HCT116 (cell line): ENCODE data around the gene PHYH. TPM values are rescaled to one million over a fixed set of nuclear protein-coding genes. Genes with fewer than 3 reads are reported as not detected.

Source experiments
- ATAC-seq: fragments of 200-7000 bp; cut with Tn5 transposase; 2 replicates; pipeline ENCODE4 v1.9.1; 2020; ENCODE audit warnings: mild to moderate bottlenecking, moderate library complexity
- BruUV-seq: library from RNA; stranded (reverse); fragments of 400-500 nt; replicated peaks from 2 replicates; lab custom pipeline; 2021; lab: Mats Ljungman, UMichigan
- CTCF ChIA-PET: fragments of 300-600 bp; sonication (Branson Sonifier 250); formaldehyde crosslinking; loops from one replicate; lab custom pipeline; 2021; ENCODE audit warnings: antibody characterized with exemption; lab: Charles Lee
- POLR2A ChIA-PET: fragments of 300-600, 350-600 bp; sonication (Branson Sonifier 250); formaldehyde crosslinking; loops from one replicate; lab custom pipeline; 2021; ENCODE audit warnings: antibody characterized with exemption; lab: Charles Lee
- RAD21 ChIA-PET, 2 experiments: fragments of 300-600 bp; sonication (Branson Sonifier 250); formaldehyde crosslinking; loops; one replicate each; lab custom pipeline; 2023; ENCODE audit warnings: low total read pairs in 2 of 2; ENCODE audit not compliant: uncharacterized antibody in 2 of 2, unreplicated experiment in 2 of 2, low non-redundant PET in 1 of 2; lab: Charles Lee
- DNase-seq: peaks from one replicate; pipeline ENCODE4 v3.0.0-alpha.2; 2010; ENCODE audit warnings: low read depth, low spot score
- H2AFZ ChIP-seq: fragments of 200-600 bp; shearing (Covaris generic), sonication (generic); 2 replicates; pipeline ENCODE4 v1.6.1; 2017; ENCODE audit warnings: low read depth, mixed run types, mixed read lengths, antibody characterized with exemption, low read length; ENCODE audit not compliant: poor library complexity, severe bottlenecking
- H3K27ac ChIP-seq: 2 replicates; pipeline ENCODE4 v1.5.1; 2012; ENCODE audit warnings: low read depth, low read length
- H3K27me3 ChIP-seq: fragments of 200-600 bp; sonication (generic); 2 replicates; pipeline ENCODE4 v1.6.1; 2016; ENCODE audit warnings: mixed run types, low read length, mixed read lengths; ENCODE audit not compliant: insufficient read depth
- H3K36me3 ChIP-seq, 2 experiments: fragments of 200-500 bp in 1 of 2; fragments of 200-600 bp in 1 of 2; sonication (Bioruptor generic) in 1 of 2; sonication (generic) in 1 of 2; 2 replicates each; pipeline versions ENCODE4 v1.5.1 to v1.6.1; 2014 to 2016; ENCODE audit warnings: low read length in 2 of 2, inconsistent platforms in 1 of 2, mixed read lengths in 1 of 2, mixed run types in 1 of 2; ENCODE audit not compliant: insufficient read depth in 2 of 2, control insufficient read depth in 1 of 2
- H3K4me1 ChIP-seq, 2 experiments: fragments of 200-600 bp in 1 of 2; sonication (generic) in 1 of 2; 2 replicates each; pipeline versions ENCODE4 v1.5.1 to v1.6.1; 2012 to 2017; ENCODE audit warnings: low read length in 2 of 2, inconsistent platforms in 1 of 2, mild to moderate bottlenecking in 1 of 2, mixed read lengths in 1 of 2, mixed run types in 1 of 2, moderate library complexity in 1 of 2; ENCODE audit not compliant: insufficient read depth in 2 of 2, control insufficient read depth in 1 of 2
- H3K4me2 ChIP-seq: fragments of 200-600 bp; sonication (generic); 2 replicates; pipeline ENCODE4 v1.6.1; 2017; ENCODE audit warnings: mixed run types, low read length, mixed read lengths
- H3K4me3 ChIP-seq, 2 experiments: fragments of 200-600 bp in 1 of 2; sonication (generic) in 1 of 2; replicated peaks in 1 of 2; 2 replicates each; pipeline ENCODE4 v1.5.1; 2011 to 2016; ENCODE audit warnings: low read length in 2 of 2, control low read depth in 1 of 2, low read depth in 1 of 2, mild to moderate bottlenecking in 1 of 2, mixed read lengths in 1 of 2, mixed run types in 1 of 2
- H3K79me2 ChIP-seq: fragments of 200-600 bp; sonication (generic); 2 replicates; pipeline ENCODE4 v1.6.1; 2017; ENCODE audit warnings: mild to moderate bottlenecking, mixed run types, low read length, moderate library complexity, mixed read lengths; ENCODE audit not compliant: insufficient read depth
- H3K9ac ChIP-seq: fragments of 200-600 bp; sonication (generic); 2 replicates; pipeline ENCODE4 v1.6.1; 2016; ENCODE audit warnings: low read length, mixed read lengths
- H3K9me2 ChIP-seq: fragments of 200-600 bp; sonication (generic), shearing (Covaris generic); 2 replicates; pipeline ENCODE4 v1.6.1; 2017; ENCODE audit warnings: mixed run types, mild to moderate bottlenecking, moderate library complexity; ENCODE audit not compliant: insufficient read depth
- H3K9me3 ChIP-seq, 2 experiments: fragments of 200-500 bp in 1 of 2; fragments of 200-600 bp in 1 of 2; sonication (Bioruptor generic) in 1 of 2; sonication (generic) in 1 of 2; 2 replicates each; pipeline ENCODE4 v1.6.1; 2014 to 2017; ENCODE audit warnings: low read length in 2 of 2, mixed read lengths in 2 of 2, inconsistent platforms in 1 of 2, low read depth in 1 of 2, mild to moderate bottlenecking in 1 of 2, mixed run types in 1 of 2, moderate library complexity in 1 of 2; ENCODE audit not compliant: control insufficient read depth in 1 of 2, insufficient read depth in 1 of 2
- H4K20me1 ChIP-seq: fragments of 200-600 bp; sonication (generic), shearing (Covaris generic); 2 replicates; pipeline ENCODE4 v1.6.1; 2017; ENCODE audit warnings: mixed run types, mild to moderate bottlenecking, moderate library complexity; ENCODE audit not compliant: insufficient read depth
- ATF3 ChIP-seq: IDR thresholded peaks from 2 replicates; pipeline ENCODE4 v1.6.1; 2012
- CBX3 ChIP-seq: IDR thresholded peaks from 2 replicates; pipeline ENCODE4 v1.6.1; 2012; ENCODE audit warnings: low read depth
- CEBPB ChIP-seq: IDR thresholded peaks from 2 replicates; pipeline ENCODE4 v1.6.1; 2012; ENCODE audit warnings: low read depth
- EGR1 ChIP-seq: IDR thresholded peaks from 2 replicates; pipeline ENCODE4 v1.6.1; 2012; ENCODE audit warnings: low read depth
- ELF1 ChIP-seq: IDR thresholded peaks from 2 replicates; pipeline ENCODE4 v1.6.1; 2012; ENCODE audit warnings: low read depth, borderline replicate concordance
- EZH2 ChIP-seq: fragments of 200-600 bp; sonication (generic); IDR thresholded peaks from 2 replicates; pipeline ENCODE4 v1.6.1; 2017; ENCODE audit warnings: antibody characterized with exemption, mixed run types
- FOSL1 ChIP-seq: IDR thresholded peaks from 2 replicates; pipeline ENCODE4 v1.6.1; 2012; ENCODE audit warnings: low read depth
- MAX ChIP-seq: IDR thresholded peaks from 2 replicates; pipeline ENCODE4 v1.6.1; 2012
- POLR2A ChIP-seq: IDR thresholded peaks from 2 replicates; pipeline ENCODE4 v1.7.0; 2011; ENCODE audit warnings: borderline replicate concordance; ENCODE audit not compliant: insufficient read depth, insufficient read length; ENCODE audit errors: extremely low read depth
- POLR2AphosphoS5 ChIP-seq: IDR thresholded peaks from 2 replicates; pipeline ENCODE4 v1.6.1; 2011; ENCODE audit warnings: mild to moderate bottlenecking, low read depth, low read length, moderate library complexity
- RAD21 ChIP-seq: IDR thresholded peaks from 2 replicates; pipeline ENCODE4 v1.6.1; 2012; ENCODE audit warnings: low read depth, mild to moderate bottlenecking
- REST ChIP-seq: IDR thresholded peaks from 2 replicates; pipeline ENCODE4 v1.6.1; 2012; ENCODE audit warnings: low read depth
- SIN3A ChIP-seq: IDR thresholded peaks from 2 replicates; pipeline ENCODE4 v1.6.1; 2012; ENCODE audit warnings: low read depth
- SP1 ChIP-seq: IDR thresholded peaks from 2 replicates; pipeline ENCODE4 v1.6.1; 2012; ENCODE audit warnings: low read depth
- SRF ChIP-seq: IDR thresholded peaks from 2 replicates; pipeline ENCODE4 v1.6.1; 2012; ENCODE audit warnings: low read depth
- TCF7L2 ChIP-seq: IDR thresholded peaks from 2 replicates; pipeline ENCODE4 v1.7.0; 2011; ENCODE audit warnings: borderline replicate concordance, inconsistent platforms; ENCODE audit not compliant: insufficient read depth, insufficient read length; ENCODE audit errors: extremely low read depth
- YY1 ChIP-seq: IDR thresholded peaks from 2 replicates; pipeline ENCODE4 v1.6.1; 2011; ENCODE audit warnings: low read length, low read depth, moderate library complexity, mild to moderate bottlenecking; ENCODE audit not compliant: insufficient replicate concordance; ENCODE audit errors: extremely low read depth
- ZBTB33 ChIP-seq: IDR thresholded peaks from 2 replicates; pipeline ENCODE4 v1.6.1; 2011; ENCODE audit warnings: mild to moderate bottlenecking, low read length, moderate library complexity; ENCODE audit not compliant: insufficient replicate concordance; ENCODE audit errors: extremely low read depth
- ZFX ChIP-seq: fragments of 450-650 bp; IDR thresholded peaks from 2 replicates; pipeline ENCODE4 v1.6.1; 2017
- ZNF274 ChIP-seq: fragments of 200-500 bp; sonication (Bioruptor generic); IDR thresholded peaks from 2 replicates; pipeline ENCODE4 v1.6.1; 2014; ENCODE audit warnings: mild to moderate bottlenecking, low read depth, low read length, inconsistent platforms
- intact Hi-C: fragments of 100-400 bp; cut with micrococcal nuclease; formaldehyde crosslinking; loops from 2 replicates; pipeline ENCODE4 v1.10.0; 2022
- total RNA-seq: library from RNA; stranded (reverse); gene quantifications from one replicate; pipeline ENCODE4 v1.2.1, GENCODE V29; 2021; ENCODE audit not compliant: unreplicated experiment

Gene PHYH
- total RNA-seq, 1 experiment from 2014 or later = 15.3 TPM

GRCh38 chr10:13348216-13349017 lies 48.6 kb upstream of the PHYH start, which contains the start of gene SEPHS1:
Gene SEPHS1 (minus strand): TSS chr10:13348293. CDS start chr10:13344950, 3,343 bp downstream.
- ChIA-PET CTCF (interaction anchor here (1.3 kb wide), 1 partner anchor 24 kb away, joined by 3 read pairs; no protein-coding TSS in a partner anchor), POLR2A (no interaction called here), RAD21 (no interaction called here)
- BruUV-seq = no TSS peak
- Histone ChIP-seq H3K4me1 (peaks cover 15 to 28% of the 10 kb centered on the region in 2 experiments; a peak in 3 of 4 replicates), H3K27ac (peak within 1 kb of the TSS; percentile 90), H4K20me1 (no peaks in the 10 kb centered on the region), H2AFZ (peak within 1 kb of the TSS; percentile 52), H3K9me2 (no peaks in the 10 kb centered on the region), H3K79me2 (peaks cover 36% of the 10 kb centered on the region), H3K27me3 (no peaks in the 10 kb centered on the region), H3K9me3 (no peaks in the 10 kb centered on the region), H3K4me3 (peak within 1 kb of the TSS; percentile 84 to 85), H3K36me3 (peaks cover 0 to 4% of the 10 kb centered on the region in 2 experiments; a peak in 2 of 4 replicates), H3K9ac (peak within 1 kb of the TSS; percentile 95), H3K4me2 (peak within 1 kb of the TSS; percentile 94)
- intact Hi-C loops = loop anchor here (2.0 to 5.0 kb wide), 2 partner anchors 46 to 186 kb away; partner anchors contain the start of gene MCM10
- ATAC-seq (peak; percentile 81), DNase-seq (peak; percentile 52)
- TF ChIP-seq ELF1 = no peak
- 0 out of 2 replicates have a peak, but pooled peaks have one; percentile 16 for TF ChIP-seq SIN3A
- no peak for TF ChIP-seq ZBTB33
- TF ChIP-seq ZFX = no peak; the same call in 1 of the 2 replicates
- peak; percentile 79 for TF ChIP-seq MAX
- TF ChIP-seq CBX3 = no peak
- peak; percentile 33 for TF ChIP-seq YY1
- no peak for TF ChIP-seq ZNF274
- peak; percentile 48 for TF ChIP-seq TCF7L2
- peak; percentile 31; the same call in 1 of the 2 replicates for TF ChIP-seq SP1
- no peak for TF ChIP-seq EZH2
- peak; percentile 14; the same call in 1 of the 2 replicates for TF ChIP-seq CEBPB
- peak; percentile 50 for TF ChIP-seq POLR2AphosphoS5
- 0 out of 2 replicates have a peak, but pooled peaks have one; percentile 11 for TF ChIP-seq REST
- TF ChIP-seq ATF3 = no peak
- no peak for TF ChIP-seq FOSL1
- TF ChIP-seq RAD21 = no peak
- peak; percentile 24; the same call in 1 of the 2 replicates for TF ChIP-seq EGR1
- peak; percentile 40 for TF ChIP-seq POLR2A
- TF ChIP-seq SRF = no peak
